Panc1 (cell line): ENCODE measurements around the gene HCFC1.

ENCODE experiments used
- CTCF ChIP-seq: fragments of 450-650 bp; IDR thresholded peaks from 2 replicates; pipeline ENCODE4 v1.5.1; 2017; ENCODE audit warnings: mild to moderate bottlenecking
- POLR2AphosphoS5 ChIP-seq: IDR thresholded peaks from 2 replicates; pipeline ENCODE4 v1.6.1; 2012; ENCODE audit warnings: mild to moderate bottlenecking, low read depth, low read length, moderate library complexity
- REST ChIP-seq, 2 experiments: IDR thresholded peaks; 2 replicates each; pipeline ENCODE4 v1.6.1; 2011 to 2012; ENCODE audit warnings: low read depth in 2 of 2, control low read depth in 1 of 2, low read length in 1 of 2, mild to moderate bottlenecking in 1 of 2, moderate library complexity in 1 of 2; ENCODE audit not compliant: insufficient read depth in 1 of 2

- TF ChIP-seq REST (IDR thresholded peaks at IDR 0.05; ENCODE audit: insufficient read depth in 1 of 2, low read depth in 2 of 2, low read length in 1 of 2) (no peak), POLR2AphosphoS5 (peak; percentile 61), CTCF (no peak)
These were observed 67.3 kb downstream of the HCFC1 start, which contains the start of gene AVPR2 for GRCh38 chrX:153903991-153904957.
